HG03196 (cell line): ENCODE data around the gene FCAMR.

ENCODE experiments used
- ATAC-seq: cut with Tn5 transposase; IDR thresholded peaks from one replicate; pipeline ENCODE4 v1.9.1; 2021; ENCODE audit not compliant: unreplicated experiment

Gene FCAMR

GRCh38 chr1:207000651-207001291, 30.5 kb upstream of the FCAMR start:
- no peak for ATAC-seq

- ATAC-seq = no peak
Observed at GRCh38 chr1:206998816-206999215, 28.6 kb upstream of the FCAMR start.

- no peak for ATAC-seq
Observed at GRCh38 chr1:206992790-206993189, 22.5 kb upstream of the FCAMR start.

GRCh38 chr1:206987873-206988272, 17.6 kb upstream of the FCAMR start:
- ATAC-seq = no peak

GRCh38 chr1:206986885-206987284, 16.6 kb upstream of the FCAMR start:
- ATAC-seq = no peak

GRCh38 chr1:206986402-206986801, 16.1 kb upstream of the FCAMR start:
- no peak for ATAC-seq

- ATAC-seq = no peak
Observed at GRCh38 chr1:206985162-206985749, 15.0 kb upstream of the FCAMR start.

GRCh38 chr1:206982216-206982615, 12.0 kb upstream of the FCAMR start:
- ATAC-seq = no peak

GRCh38 chr1:206979379-206980043, 9.3 kb upstream of the FCAMR start:
- no peak for ATAC-seq

- no peak for ATAC-seq
Observed at GRCh38 chr1:206978259-206978658, 8.0 kb upstream of the FCAMR start.

GRCh38 chr1:206975306-206975705, 5.0 kb upstream of the FCAMR start:
- no peak for ATAC-seq

- ATAC-seq = no peak
Observed at GRCh38 chr1:206974140-206974539, 3.9 kb upstream of the FCAMR start.

GRCh38 chr1:206972728-206973127, 2.5 kb upstream of the FCAMR start:
- ATAC-seq = no peak

- no peak for ATAC-seq
Observed at GRCh38 chr1:206971029-206971655, 882 bp upstream of the FCAMR start.

- ATAC-seq = no peak
Observed at GRCh38 chr1:206969090-206969489, 1.2 kb downstream of the FCAMR start.

GRCh38 chr1:206967096-206967849, 3.0 kb downstream of the FCAMR start:
- peak; percentile 61 for ATAC-seq

- ATAC-seq = no peak
Observed at GRCh38 chr1:206965781-206966180, 4.5 kb downstream of the FCAMR start.

- ATAC-seq = no peak
Observed at GRCh38 chr1:206963740-206964139, 6.5 kb downstream of the FCAMR start.

- no peak for ATAC-seq
Observed at GRCh38 chr1:206963119-206963712, 7.0 kb downstream of the FCAMR start.

- no peak for ATAC-seq
Observed at GRCh38 chr1:206962272-206962671, 8.0 kb downstream of the FCAMR start.

- ATAC-seq = no peak
Observed at GRCh38 chr1:206961668-206962067, 8.6 kb downstream of the FCAMR start.
